ENCODE data around the gene PROM1. TPM values are rescaled to one million over a fixed set of nuclear protein-coding genes. Genes with fewer than 3 reads are reported as not detected.

Gene PROM1
- total RNA-seq, 1 donor from 2014 or later = 7.2 TPM

DNA sequence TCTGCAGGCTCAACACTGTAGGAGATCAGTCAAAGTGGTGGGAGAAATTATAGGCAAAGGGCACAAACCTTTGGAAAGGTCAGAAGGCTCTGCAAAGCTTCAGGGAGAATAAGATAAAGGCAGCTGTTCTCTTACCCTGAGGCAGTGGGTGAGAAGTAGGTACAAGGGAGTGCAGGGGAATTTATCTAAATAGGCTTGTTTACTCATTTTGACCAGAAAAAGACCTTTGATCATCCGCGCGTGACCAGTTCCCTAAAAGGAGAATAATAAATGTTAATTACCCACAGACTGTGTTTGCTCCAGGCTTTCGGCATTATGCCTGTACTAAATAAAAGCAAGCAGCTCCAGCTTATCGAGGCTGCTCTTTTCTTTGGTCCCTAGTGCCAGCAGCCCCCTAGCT, 130.2 kb downstream of the PROM1 start:
- Histone ChIP-seq H3K36me3 (no peaks in the 10 kb centered on the region), H3K27me3 (no peaks in the 10 kb centered on the region), H3K9me3 (no peaks in the 10 kb centered on the region), H3K4me1 (no peaks in the 10 kb centered on the region), H3K27ac (no peak overlapping the region), H3K4me3 (no peak overlapping the region)
- TF ChIP-seq, protein P1, sequence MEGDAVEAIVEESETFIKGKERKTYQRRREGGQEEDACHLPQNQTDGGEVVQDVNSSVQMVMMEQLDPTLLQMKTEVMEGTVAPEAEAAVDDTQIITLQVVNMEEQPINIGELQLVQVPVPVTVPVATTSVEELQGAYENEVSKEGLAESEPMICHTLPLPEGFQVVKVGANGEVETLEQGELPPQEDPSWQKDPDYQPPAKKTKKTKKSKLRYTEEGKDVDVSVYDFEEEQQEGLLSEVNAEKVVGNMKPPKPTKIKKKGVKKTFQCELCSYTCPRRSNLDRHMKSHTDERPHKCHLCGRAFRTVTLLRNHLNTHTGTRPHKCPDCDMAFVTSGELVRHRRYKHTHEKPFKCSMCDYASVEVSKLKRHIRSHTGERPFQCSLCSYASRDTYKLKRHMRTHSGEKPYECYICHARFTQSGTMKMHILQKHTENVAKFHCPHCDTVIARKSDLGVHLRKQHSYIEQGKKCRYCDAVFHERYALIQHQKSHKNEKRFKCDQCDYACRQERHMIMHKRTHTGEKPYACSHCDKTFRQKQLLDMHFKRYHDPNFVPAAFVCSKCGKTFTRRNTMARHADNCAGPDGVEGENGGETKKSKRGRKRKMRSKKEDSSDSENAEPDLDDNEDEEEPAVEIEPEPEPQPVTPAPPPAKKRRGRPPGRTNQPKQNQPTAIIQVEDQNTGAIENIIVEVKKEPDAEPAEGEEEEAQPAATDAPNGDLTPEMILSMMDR (IDR thresholded peaks at IDR 0.05) = no peak
- intact Hi-C loops (cut with DNase I) = no loop called here
- no peak for DNase-seq (ENCODE audit: low spot score in 2 of 2)

DNA sequence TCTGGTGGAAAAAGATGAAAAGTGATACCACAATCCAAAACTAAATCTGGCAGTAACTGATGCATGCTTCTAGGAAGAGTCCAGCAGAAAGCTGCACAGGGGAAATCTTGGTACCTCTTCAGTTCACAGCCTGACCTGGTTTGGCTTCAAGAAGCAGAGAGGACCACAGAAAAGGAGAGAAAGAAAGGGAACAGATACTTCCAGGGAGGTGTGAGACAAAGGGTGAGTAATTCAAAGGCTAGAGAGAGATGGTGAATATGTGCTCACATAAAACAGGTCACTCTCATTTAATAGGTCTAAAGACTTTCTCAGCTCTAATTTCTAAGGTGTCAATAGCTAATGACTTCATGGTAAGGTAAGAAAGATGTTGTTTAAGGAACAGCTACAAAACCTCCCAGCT, 132.0 kb downstream of the PROM1 start:
- TF ChIP-seq, protein P1 (IDR thresholded peaks at IDR 0.05) = no peak
- no peaks in the 10 kb centered on the region for H3K9me3 ChIP-seq
- no peak overlapping the region for H3K27ac ChIP-seq
- no peaks in the 10 kb centered on the region for H3K36me3 ChIP-seq
- no peaks in the 10 kb centered on the region for H3K4me1 ChIP-seq
- intact Hi-C loops (cut with DNase I) = no loop called here
- no peak overlapping the region for H3K4me3 ChIP-seq
- no peak for DNase-seq (ENCODE audit: low spot score in 2 of 2)
- no peaks in the 10 kb centered on the region for H3K27me3 ChIP-seq

DNA sequence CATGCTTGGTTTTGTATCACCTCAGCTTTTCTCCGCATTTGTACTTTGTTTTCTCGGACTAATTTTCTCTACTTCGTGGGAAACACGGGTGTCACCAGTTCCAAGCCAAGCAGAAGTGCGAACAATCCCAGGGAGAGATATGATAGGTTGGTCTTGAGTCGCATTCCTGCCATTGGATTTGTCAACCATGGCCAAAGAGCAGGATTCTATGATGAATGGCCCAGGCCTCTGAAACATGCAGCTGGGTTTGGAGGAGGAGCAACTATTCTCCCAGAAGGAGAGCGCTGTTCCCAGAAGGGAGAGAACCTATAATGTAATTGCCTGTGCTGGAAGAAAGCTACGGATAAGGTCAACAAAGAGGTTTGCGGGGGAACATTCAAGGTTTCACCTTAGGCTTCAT, 135.0 kb downstream of the PROM1 start:
- Histone ChIP-seq H3K4me3 (no peak overlapping the region), H3K27ac (no peak overlapping the region), H3K36me3 (no peaks in the 10 kb centered on the region), H3K9me3 (no peaks in the 10 kb centered on the region), H3K4me1 (no peaks in the 10 kb centered on the region), H3K27me3 (no peaks in the 10 kb centered on the region)
- intact Hi-C loops (cut with DNase I) = no loop called here
- no peak for DNase-seq (ENCODE audit: low spot score in 2 of 2)
- TF ChIP-seq, protein P1 (IDR thresholded peaks at IDR 0.05) = no peak

DNA sequence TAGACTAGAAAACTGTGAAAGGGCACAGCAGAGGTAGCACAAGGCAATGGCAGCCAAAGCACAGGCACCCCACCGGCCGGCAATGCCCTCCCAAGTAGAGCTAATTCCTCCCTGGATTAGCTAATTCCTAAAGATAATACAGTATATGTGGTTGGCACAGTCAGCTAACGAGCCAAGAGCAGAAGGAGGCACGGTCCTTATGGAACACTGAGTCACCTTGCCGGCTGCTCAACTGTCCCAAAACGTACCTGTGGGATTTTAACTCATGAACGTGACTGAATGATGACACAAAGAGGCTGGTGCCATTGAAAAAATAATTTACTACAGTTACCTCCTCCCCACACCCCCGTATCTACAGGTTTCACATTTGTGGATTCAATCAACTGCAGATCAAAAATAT, 136.1 kb downstream of the PROM1 start:
- H3K36me3 ChIP-seq = no peaks in the 10 kb centered on the region
- no peak overlapping the region for H3K4me3 ChIP-seq
- no peak for DNase-seq (ENCODE audit: low spot score in 2 of 2)
- TF ChIP-seq, protein P1 (IDR thresholded peaks at IDR 0.05) = no peak
- no peaks in the 10 kb centered on the region for H3K27me3 ChIP-seq
- no peaks in the 10 kb centered on the region for H3K4me1 ChIP-seq
- H3K27ac ChIP-seq = no peak overlapping the region
- no peaks in the 10 kb centered on the region for H3K9me3 ChIP-seq
- intact Hi-C loops (cut with DNase I) = no loop called here

DNA sequence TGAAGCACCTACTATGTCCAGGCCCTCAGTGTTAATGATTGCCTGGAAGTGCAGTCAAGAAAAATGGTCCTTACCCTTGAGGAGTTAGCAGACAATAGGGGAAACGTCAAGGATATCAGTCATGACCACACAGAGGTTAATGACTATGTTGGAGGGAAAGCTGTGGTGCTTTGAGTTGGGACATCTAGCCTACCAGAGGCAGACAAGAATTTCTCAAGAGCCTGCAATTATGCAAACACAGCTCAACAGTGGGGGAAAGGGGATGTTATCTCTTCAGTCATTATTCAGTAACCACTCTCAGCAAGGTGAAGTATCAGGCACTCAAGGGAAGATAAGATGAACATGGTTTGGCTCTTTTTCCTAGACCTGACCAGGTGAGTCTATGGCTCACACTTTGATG, 138.3 kb downstream of the PROM1 start:
- TF ChIP-seq, protein P1 (IDR thresholded peaks at IDR 0.05) = no peak
- H3K4me1 ChIP-seq = no peaks in the 10 kb centered on the region
- intact Hi-C loops (cut with DNase I) = no loop called here

GRCh38 chr4:15944895-15945294, 138.9 kb downstream of the PROM1 start:
- no peaks in the 10 kb centered on the region for H3K27me3 ChIP-seq
- H3K9me3 ChIP-seq = no peaks in the 10 kb centered on the region
- DNase-seq (ENCODE audit: low spot score in 2 of 2) = no peak
- intact Hi-C loops (cut with DNase I) = no loop called here
- H3K36me3 ChIP-seq = no peaks in the 10 kb centered on the region
- TF ChIP-seq, protein P1 (IDR thresholded peaks at IDR 0.05) = no peak
- H3K4me3 ChIP-seq = no peak overlapping the region
- H3K27ac ChIP-seq = no peak overlapping the region
- no peaks in the 10 kb centered on the region for H3K4me1 ChIP-seq

More for the DNA sequence above, 138.3 kb downstream of the PROM1 start:
- no peaks in the 10 kb centered on the region for H3K9me3 ChIP-seq
- H3K27me3 ChIP-seq = no peaks in the 10 kb centered on the region
- DNase-seq (ENCODE audit: low spot score in 2 of 2) = no peak
- no peak overlapping the region for H3K4me3 ChIP-seq
- H3K27ac ChIP-seq = no peak overlapping the region
- no peaks in the 10 kb centered on the region for H3K36me3 ChIP-seq

All from ascending aorta (tissue), 2 donors.